Lung (tissue), 12 donors: ENCODE measurements around the gene TRAP1. TPM values are rescaled to one million over a fixed set of nuclear protein-coding genes. Genes with fewer than 3 reads are reported as not detected.

ENCODE experiments used
- ATAC-seq: fragments of 200-7000 bp; cut with Tn5 transposase; one replicate; pipeline ENCODE4 v1.9.1; 2020; ENCODE audit warnings: moderate number of reproducible peaks; ENCODE audit not compliant: insufficient read depth, low FRiP score
- DNase-seq, 3 donors: peaks; one replicate each; pipeline ENCODE4 v3.0.0-alpha.2; 2013 to 2017
- H3K27ac ChIP-seq, 2 donors: one replicate each; pipeline ENCODE4 v1.5.1; 2013; ENCODE audit warnings: mild to moderate bottlenecking in 2 of 2, moderate library complexity in 2 of 2, control low read depth in 1 of 2, inconsistent platforms in 1 of 2, low read depth in 1 of 2, low read length in 1 of 2
- H3K27me3 ChIP-seq, 3 donors: one replicate each; pipeline ENCODE4 v1.5.1; 2013; ENCODE audit warnings: low read length in 2 of 3; ENCODE audit not compliant: control insufficient read depth in 3 of 3, insufficient read depth in 3 of 3
- H3K36me3 ChIP-seq, 4 donors: one replicate each; pipeline ENCODE4 v1.5.1; 2013; ENCODE audit warnings: low read length in 4 of 4, mild to moderate bottlenecking in 1 of 4, moderate library complexity in 1 of 4; ENCODE audit not compliant: control insufficient read depth in 4 of 4, insufficient read depth in 4 of 4
- H3K4me1 ChIP-seq, 5 donors: one replicate each; pipeline ENCODE4 v1.5.1; 2013; ENCODE audit warnings: low read length in 5 of 5, mild to moderate bottlenecking in 2 of 5, moderate library complexity in 1 of 5; ENCODE audit not compliant: control insufficient read depth in 5 of 5, insufficient read depth in 5 of 5
- H3K4me3 ChIP-seq: one replicate; pipeline ENCODE4 v1.5.1; 2013; ENCODE audit warnings: mild to moderate bottlenecking, control low read depth, moderate library complexity
- H3K9ac ChIP-seq, 2 donors: one replicate each; pipeline ENCODE4 v1.5.1; 2013; ENCODE audit warnings: low read length in 2 of 2, control low read depth in 1 of 2; ENCODE audit not compliant: insufficient read depth in 1 of 2
- H3K9me3 ChIP-seq, 4 donors: one replicate each; pipeline ENCODE4 v1.5.1; 2013; ENCODE audit warnings: low read length in 3 of 4, mild to moderate bottlenecking in 1 of 4, moderate library complexity in 1 of 4; ENCODE audit not compliant: control insufficient read depth in 4 of 4, insufficient read depth in 3 of 4
- WGBS, 2 donors: extraction: QIAGEN DNeasy Blood & Tissue Kit; methylation state at CpG; one replicate each; pipeline ENCODE4 v1.1.7; 2013; 5-methylcytosine and 5-hydroxymethylcytosine counted together
- polyA plus RNA-seq, 2 donors: library from polyadenylated mRNA; stranded (reverse); fragments of 200-250 nt; gene quantifications; one replicate each; pipeline ENCODE4 v1.2.1, GENCODE V29; 2013
- total RNA-seq, 2 donors: library from RNA; depleted of rRNA in 1 of 2; stranded (reverse); fragments of >200 nt in 1 of 2; gene quantifications; one replicate each; pipeline ENCODE4 v1.2.1, GENCODE V29; 2014 to 2021
- TF ChIP-seq, protein P1 (sequence below): IDR thresholded peaks from 2 replicates; pipeline ENCODE4 v1.5.1; 2012; ENCODE audit warnings: mild to moderate bottlenecking; ENCODE audit errors: control extremely low read depth, extremely low read depth
- donor health status: control.
- donor health status: control.
- donor health status: Bipolar disorder and iron deficiency.
- donor health status: healthy.
- donor health status: DM: yes; HTN: yes; CAD: no.

Gene TRAP1
- total and polyA plus RNA-seq, 4 donors, result 44.8 to 94.3 (median 58.8) TPM

DNA sequence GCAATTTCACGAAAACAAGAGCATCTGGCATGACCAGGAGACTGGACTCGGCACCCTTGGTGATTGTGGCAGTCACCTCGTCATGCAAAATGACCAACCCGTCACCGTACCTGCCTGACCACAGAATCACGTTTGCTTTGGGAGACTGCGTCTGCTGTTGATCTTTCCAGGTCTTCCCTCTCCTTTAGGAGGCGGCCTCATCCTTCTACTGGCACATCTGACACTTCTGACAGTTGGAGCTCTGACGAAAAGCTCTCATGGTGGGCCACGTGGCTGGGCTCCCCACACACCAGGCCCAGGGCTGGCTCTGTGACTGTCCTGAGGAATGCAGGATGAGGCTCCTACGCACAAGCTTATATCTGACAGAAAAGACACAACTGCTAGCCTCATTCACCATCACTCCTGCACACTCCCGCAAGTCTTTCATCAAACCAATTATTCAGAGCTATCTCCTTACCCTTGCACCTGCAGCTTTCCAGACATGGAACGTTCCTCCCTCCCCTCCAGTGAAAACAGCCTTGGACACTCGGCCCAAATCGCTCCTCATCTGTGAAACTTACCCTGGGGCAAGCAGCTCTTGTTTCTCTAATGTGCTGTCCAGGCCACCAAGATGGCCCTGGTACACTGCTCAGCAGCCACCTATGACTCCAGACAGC, 3.6 kb downstream of the TRAP1 start:
- Histone ChIP-seq H3K9ac (no peak overlapping the region), H3K27ac (no peak overlapping the region), H3K36me3 (peaks cover 0 to 3% (median 0%) of the 10 kb centered on the region in 4 donors), H3K4me3 (no peak overlapping the region), H3K4me1 (peaks cover 3 to 14% (median 6%) of the 10 kb centered on the region in 5 donors), H3K9me3 (no peaks in the 10 kb centered on the region), H3K27me3 (no peaks in the 10 kb centered on the region)
- WGBS, 2 donors, result 90 to 95% methylated on average over 15 of the region's 15 CpGs
- ATAC-seq, result no peak
- no peak for DNase-seq
- TF ChIP-seq, protein P1, sequence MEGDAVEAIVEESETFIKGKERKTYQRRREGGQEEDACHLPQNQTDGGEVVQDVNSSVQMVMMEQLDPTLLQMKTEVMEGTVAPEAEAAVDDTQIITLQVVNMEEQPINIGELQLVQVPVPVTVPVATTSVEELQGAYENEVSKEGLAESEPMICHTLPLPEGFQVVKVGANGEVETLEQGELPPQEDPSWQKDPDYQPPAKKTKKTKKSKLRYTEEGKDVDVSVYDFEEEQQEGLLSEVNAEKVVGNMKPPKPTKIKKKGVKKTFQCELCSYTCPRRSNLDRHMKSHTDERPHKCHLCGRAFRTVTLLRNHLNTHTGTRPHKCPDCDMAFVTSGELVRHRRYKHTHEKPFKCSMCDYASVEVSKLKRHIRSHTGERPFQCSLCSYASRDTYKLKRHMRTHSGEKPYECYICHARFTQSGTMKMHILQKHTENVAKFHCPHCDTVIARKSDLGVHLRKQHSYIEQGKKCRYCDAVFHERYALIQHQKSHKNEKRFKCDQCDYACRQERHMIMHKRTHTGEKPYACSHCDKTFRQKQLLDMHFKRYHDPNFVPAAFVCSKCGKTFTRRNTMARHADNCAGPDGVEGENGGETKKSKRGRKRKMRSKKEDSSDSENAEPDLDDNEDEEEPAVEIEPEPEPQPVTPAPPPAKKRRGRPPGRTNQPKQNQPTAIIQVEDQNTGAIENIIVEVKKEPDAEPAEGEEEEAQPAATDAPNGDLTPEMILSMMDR, result no peak

DNA sequence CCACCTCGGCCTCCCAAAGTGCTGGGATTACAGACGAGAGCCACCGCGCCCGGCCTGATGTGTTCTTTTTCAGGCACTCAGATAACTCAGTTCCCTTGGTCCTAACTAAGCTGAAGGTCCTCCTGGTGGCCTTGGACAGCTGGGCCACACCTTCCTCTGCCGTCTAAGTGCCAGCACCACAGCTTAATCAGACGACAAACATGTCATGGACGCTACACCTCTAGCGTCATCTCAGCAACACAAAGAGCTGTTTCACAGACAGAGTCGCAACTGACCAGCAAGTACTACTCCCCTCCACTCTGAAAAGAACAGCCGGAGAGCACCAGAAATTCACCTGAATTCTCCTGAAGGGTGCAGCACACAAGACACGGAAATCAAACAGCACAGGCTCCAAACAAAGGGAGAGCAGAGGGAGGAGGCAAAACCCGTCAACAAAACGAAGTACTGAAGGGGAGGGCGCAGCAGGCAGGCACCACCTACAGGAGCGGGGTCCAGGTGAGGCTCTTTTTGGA, 4.4 kb downstream of the TRAP1 start:
- 77 to 86% methylated on average over 16 of the region's 16 CpGs for WGBS, 2 donors
- DNase-seq (peak in 2 of 3 donors; percentile 12 to 14), ATAC-seq (no peak)
- H3K36me3 ChIP-seq, result peaks cover 0 to 3% (median 0%) of the 10 kb centered on the region in 4 donors
- no peaks in the 10 kb centered on the region for H3K9me3 ChIP-seq
- TF ChIP-seq, protein P1, result no peak
- peaks cover 1 to 10% (median 3%) of the 10 kb centered on the region in 5 donors for H3K4me1 ChIP-seq
- no peaks in the 10 kb centered on the region for H3K27me3 ChIP-seq
- H3K4me3 ChIP-seq, result no peak overlapping the region
- H3K27ac ChIP-seq, result no peak overlapping the region
- H3K9ac ChIP-seq, result no peak overlapping the region

DNA sequence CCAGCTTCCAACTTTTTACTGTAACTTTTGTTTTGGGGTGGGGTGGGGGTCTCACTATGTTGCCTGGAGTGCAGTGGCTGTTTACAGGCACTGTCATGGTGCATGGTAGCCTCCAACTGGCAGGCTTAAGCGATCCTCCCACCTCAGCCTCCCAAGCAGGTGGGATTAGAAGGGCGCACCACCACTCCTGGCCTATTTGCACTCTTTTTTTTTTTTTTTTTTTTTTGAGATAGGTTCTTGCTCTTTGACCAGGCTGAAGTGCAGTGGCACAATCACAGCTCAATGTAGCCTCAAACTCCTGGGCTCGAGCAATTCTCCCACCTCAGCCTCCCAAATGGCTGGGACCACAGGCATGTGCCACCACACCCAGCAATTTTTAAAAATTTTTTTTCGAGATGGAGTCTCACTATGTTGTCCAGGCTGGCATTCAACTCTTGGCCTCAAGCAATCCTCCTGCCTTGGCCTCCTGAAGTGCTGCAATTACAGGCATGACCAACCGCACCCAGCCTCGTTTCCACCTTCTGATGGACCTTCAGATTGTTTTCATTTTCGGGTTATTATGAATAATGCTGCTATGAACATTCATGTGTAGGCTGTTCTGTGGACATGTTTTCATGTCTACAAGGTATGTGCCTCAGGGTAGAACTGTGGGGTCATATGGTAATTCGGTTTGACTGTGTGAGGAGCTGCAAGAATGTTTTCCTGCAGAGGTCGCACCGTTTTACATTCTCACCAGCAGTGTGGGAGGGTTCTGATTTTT, 10.9 kb downstream of the TRAP1 start:
- Histone ChIP-seq H3K27ac (no peak overlapping the region), H3K9me3 (no peaks in the 10 kb centered on the region), H3K36me3 (peaks cover 0 to 6% (median 1%) of the 10 kb centered on the region in 4 donors), H3K27me3 (no peaks in the 10 kb centered on the region), H3K4me3 (no peak overlapping the region), H3K4me1 (peaks cover 0 to 2% (median 0%) of the 10 kb centered on the region in 5 donors), H3K9ac (no peak overlapping the region)
- 85 to 91% methylated on average over 10 of the region's 10 CpGs for WGBS, 2 donors
- no peak for DNase-seq
- no peak for ATAC-seq
- TF ChIP-seq, protein P1, result no peak
